ENCODE results near the gene C11orf16.
"Not testable (repeated sequence)": the region's sequence is repeated elsewhere in the genome, so short reads cannot be mapped to it uniquely, and the experiment has no call there.

DNA sequence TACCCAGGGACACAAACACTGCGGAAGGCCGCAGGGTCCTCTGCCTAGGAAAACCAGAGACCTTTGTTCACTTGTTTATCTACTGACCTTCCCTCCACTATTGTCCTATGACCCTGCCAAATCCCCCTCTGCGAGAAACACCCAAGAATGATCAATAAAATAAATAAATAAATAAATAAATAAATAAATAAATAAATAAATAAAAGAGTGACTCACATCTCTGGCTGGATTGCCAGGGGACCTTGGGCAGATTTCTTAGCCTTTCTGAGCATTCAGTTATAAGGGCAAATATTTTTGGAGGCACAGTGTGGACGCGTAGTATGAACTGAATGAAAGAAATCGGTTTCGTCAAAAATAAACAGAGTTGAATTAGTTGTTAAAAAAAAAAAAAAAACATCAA is 46.6 kb upstream of the C11orf16 start:
- TF ChIP-seq, protein P1, sequence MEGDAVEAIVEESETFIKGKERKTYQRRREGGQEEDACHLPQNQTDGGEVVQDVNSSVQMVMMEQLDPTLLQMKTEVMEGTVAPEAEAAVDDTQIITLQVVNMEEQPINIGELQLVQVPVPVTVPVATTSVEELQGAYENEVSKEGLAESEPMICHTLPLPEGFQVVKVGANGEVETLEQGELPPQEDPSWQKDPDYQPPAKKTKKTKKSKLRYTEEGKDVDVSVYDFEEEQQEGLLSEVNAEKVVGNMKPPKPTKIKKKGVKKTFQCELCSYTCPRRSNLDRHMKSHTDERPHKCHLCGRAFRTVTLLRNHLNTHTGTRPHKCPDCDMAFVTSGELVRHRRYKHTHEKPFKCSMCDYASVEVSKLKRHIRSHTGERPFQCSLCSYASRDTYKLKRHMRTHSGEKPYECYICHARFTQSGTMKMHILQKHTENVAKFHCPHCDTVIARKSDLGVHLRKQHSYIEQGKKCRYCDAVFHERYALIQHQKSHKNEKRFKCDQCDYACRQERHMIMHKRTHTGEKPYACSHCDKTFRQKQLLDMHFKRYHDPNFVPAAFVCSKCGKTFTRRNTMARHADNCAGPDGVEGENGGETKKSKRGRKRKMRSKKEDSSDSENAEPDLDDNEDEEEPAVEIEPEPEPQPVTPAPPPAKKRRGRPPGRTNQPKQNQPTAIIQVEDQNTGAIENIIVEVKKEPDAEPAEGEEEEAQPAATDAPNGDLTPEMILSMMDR (IDR thresholded peaks at IDR 0.05), result not testable (repeated sequence)
- TF ChIP-seq POLR2AphosphoS5 (IDR thresholded peaks at IDR 0.05), result not testable (repeated sequence)
